Trophoblast cell (in vitro differentiated cells and primary cell): Measurements from ENCODE around the gene MFSD2A.

Source experiments
- DNase-seq, 2 donors: peaks; one replicate each; pipeline ENCODE4 v3.0.0-alpha.2; 2016
- H2AFZ ChIP-seq: 2 replicates; pipeline ENCODE4 v1.6.1; 2013; ENCODE audit warnings: low read length, moderate library complexity, mild to moderate bottlenecking; ENCODE audit not compliant: insufficient read depth, poor library complexity
- H2AK5ac ChIP-seq: 2 replicates; pipeline ENCODE4 v1.6.1; 2013; ENCODE audit warnings: mild to moderate bottlenecking, low read length
- H2BK120ac ChIP-seq: 2 replicates; pipeline ENCODE4 v1.6.1; 2013; ENCODE audit warnings: low read length, mild to moderate bottlenecking, moderate library complexity; ENCODE audit not compliant: insufficient read depth, poor library complexity
- H2BK12ac ChIP-seq: 2 replicates; pipeline ENCODE4 v1.6.1; 2013; ENCODE audit warnings: mild to moderate bottlenecking, low read length, moderate library complexity
- H2BK5ac ChIP-seq: 2 replicates; pipeline ENCODE4 v1.6.1; 2013; ENCODE audit warnings: low read length, low read depth, moderate library complexity, mild to moderate bottlenecking; ENCODE audit not compliant: poor library complexity
- H3K14ac ChIP-seq: 2 replicates; pipeline ENCODE4 v1.6.1; 2013; ENCODE audit warnings: mild to moderate bottlenecking, low read length
- H3K18ac ChIP-seq: 2 replicates; pipeline ENCODE4 v1.6.1; 2013; ENCODE audit warnings: mild to moderate bottlenecking, low read length
- H3K23ac ChIP-seq: 2 replicates; pipeline ENCODE4 v1.6.1; 2013; ENCODE audit warnings: low read length
- H3K27ac ChIP-seq: 2 replicates; pipeline ENCODE4 v1.5.1; 2013; ENCODE audit warnings: low read depth, mild to moderate bottlenecking, inconsistent platforms, low read length, moderate library complexity
- H3K27me3 ChIP-seq: 2 replicates; pipeline ENCODE4 v1.6.1; 2013; ENCODE audit warnings: inconsistent platforms, mild to moderate bottlenecking, low read length, moderate library complexity; ENCODE audit not compliant: insufficient read depth
- H3K36me3 ChIP-seq, 2 experiments: 1 replicate in 1 of 2; 2 replicates in 1 of 2; pipeline ENCODE4 v1.6.1; 2013; ENCODE audit warnings: low read length in 2 of 2, mild to moderate bottlenecking in 2 of 2, moderate library complexity in 1 of 2; ENCODE audit not compliant: insufficient read depth in 2 of 2, control insufficient read depth in 1 of 2
- H3K4ac ChIP-seq: 2 replicates; pipeline ENCODE4 v1.6.1; 2013; ENCODE audit warnings: low read depth, mild to moderate bottlenecking, low read length, moderate library complexity
- H3K4me1 ChIP-seq, 2 experiments: 1 replicate in 1 of 2; 2 replicates in 1 of 2; pipeline ENCODE4 v1.6.1; 2013; ENCODE audit warnings: low read length in 2 of 2, mild to moderate bottlenecking in 2 of 2, moderate library complexity in 1 of 2; ENCODE audit not compliant: insufficient read depth in 2 of 2, control insufficient read depth in 1 of 2
- H3K4me2 ChIP-seq: 2 replicates; pipeline ENCODE4 v1.6.1; 2013; ENCODE audit warnings: inconsistent platforms, mild to moderate bottlenecking, low read length, moderate library complexity
- H3K4me3 ChIP-seq: 2 replicates; pipeline ENCODE4 v1.5.1; 2013; ENCODE audit warnings: mild to moderate bottlenecking, low read depth, low read length, inconsistent platforms
- H3K79me1 ChIP-seq: one replicate; pipeline ENCODE4 v1.6.1; 2013; ENCODE audit warnings: low read length
- H3K79me2 ChIP-seq: 2 replicates; pipeline ENCODE4 v1.6.1; 2013; ENCODE audit warnings: low read length, mild to moderate bottlenecking; ENCODE audit not compliant: control insufficient read depth, insufficient read depth, poor library complexity
- H3K9ac ChIP-seq: 2 replicates; pipeline ENCODE4 v1.6.1; 2013; ENCODE audit warnings: mild to moderate bottlenecking, low read length
- H3K9me3 ChIP-seq: 2 replicates; pipeline ENCODE4 v1.6.1; 2013; ENCODE audit warnings: low read depth, mild to moderate bottlenecking, control low read depth, inconsistent platforms, low read length; ENCODE audit not compliant: insufficient read depth
- H4K12ac ChIP-seq: 2 replicates; pipeline ENCODE4 v1.6.1; 2013; ENCODE audit warnings: low read depth, mild to moderate bottlenecking, low read length, moderate library complexity
- H4K8ac ChIP-seq: 2 replicates; pipeline ENCODE4 v1.6.1; 2013; ENCODE audit warnings: low read depth, mild to moderate bottlenecking, low read length, moderate library complexity
- H4K91ac ChIP-seq: one replicate; pipeline ENCODE4 v1.6.1; 2013; ENCODE audit warnings: low read depth, mild to moderate bottlenecking, low read length, moderate library complexity
- WGBS: extraction: QIAGEN DNeasy Blood & Tissue Kit; methylation state at CpG from one replicate; pipeline ENCODE4 v1.1.7; 2013; ENCODE audit warnings: missing lambda C conversion rate; ENCODE audit not compliant: insufficient read length, insufficient coverage; ENCODE audit errors: extremely low coverage; 5-methylcytosine and 5-hydroxymethylcytosine counted together

Gene MFSD2A

DNA sequence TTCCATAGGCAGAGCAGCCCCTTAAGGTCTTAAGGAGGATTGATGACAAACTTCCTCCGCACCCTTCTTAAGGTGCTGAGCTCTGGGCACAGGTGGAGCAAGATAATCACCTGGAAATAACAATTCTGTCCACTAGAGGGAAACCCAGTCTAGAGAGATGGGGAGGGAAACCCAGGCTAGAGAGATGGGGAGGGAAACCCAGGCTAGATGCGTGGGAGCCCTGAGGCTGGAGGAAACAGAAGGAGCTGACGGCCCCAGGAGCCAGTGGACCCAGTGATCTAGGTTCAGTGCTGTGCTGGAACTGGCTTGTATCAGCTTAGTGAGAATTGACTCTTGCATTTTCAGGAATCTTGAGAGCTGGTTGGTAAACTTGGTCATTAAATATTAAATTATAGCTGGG is 35.4 kb upstream of the MFSD2A start:
- no peak overlapping the region for H3K27ac ChIP-seq
- no peaks in the 10 kb centered on the region for H3K79me1 ChIP-seq
- H3K18ac ChIP-seq = no peak overlapping the region
- no peaks in the 10 kb centered on the region for H3K9me3 ChIP-seq
- DNase-seq = peak; percentile 66 to 93
- no peak overlapping the region for H2BK120ac ChIP-seq
- H3K79me2 ChIP-seq = no peaks in the 10 kb centered on the region
- H3K4me1 ChIP-seq = no peaks in the 10 kb centered on the region
- H4K12ac ChIP-seq = no peak overlapping the region
- H3K27me3 ChIP-seq = peaks cover 14% of the 10 kb centered on the region
- H2AK5ac ChIP-seq = no peak overlapping the region
- H3K23ac ChIP-seq = no peak overlapping the region
- no peak overlapping the region for H2BK5ac ChIP-seq
- no peak overlapping the region for H2BK12ac ChIP-seq
- no CpG with 5 or more reads among the region's 3 CpGs for WGBS
- no peak overlapping the region for H4K91ac ChIP-seq
- no peak overlapping the region for H3K14ac ChIP-seq
- H3K36me3 ChIP-seq = no peaks in the 10 kb centered on the region
- H3K9ac ChIP-seq = no peak overlapping the region
- no peak overlapping the region for H2AFZ ChIP-seq
- no peak overlapping the region for H3K4me2 ChIP-seq
- no peak overlapping the region for H3K4ac ChIP-seq
- no peak overlapping the region for H4K8ac ChIP-seq
- no peak overlapping the region for H3K4me3 ChIP-seq

GRCh38 chr1:39922251-39922688 is 32.7 kb upstream of the MFSD2A start:
- Histone ChIP-seq H3K27ac (no peak overlapping the region), H3K9me3 (no peaks in the 10 kb centered on the region), H4K91ac (no peak overlapping the region), H3K4ac (no peak overlapping the region), H3K4me3 (no peak overlapping the region), H3K4me2 (no peak overlapping the region), H3K79me2 (no peaks in the 10 kb centered on the region), H2BK5ac (no peak overlapping the region), H3K79me1 (no peaks in the 10 kb centered on the region), H3K14ac (no peak overlapping the region), H3K18ac (no peak overlapping the region), H2BK12ac (no peak overlapping the region), H2AK5ac (no peak overlapping the region), H2BK120ac (no peak overlapping the region), H3K27me3 (peaks cover 14% of the 10 kb centered on the region), H3K4me1 (no peaks in the 10 kb centered on the region), H4K12ac (no peak overlapping the region), H3K23ac (no peak overlapping the region), H2AFZ (no peak overlapping the region), H3K9ac (no peak overlapping the region), H4K8ac (no peak overlapping the region), H3K36me3 (no peaks in the 10 kb centered on the region)
- no CpG with 5 or more reads among the region's 25 CpGs for WGBS
- DNase-seq = no peak

DNA sequence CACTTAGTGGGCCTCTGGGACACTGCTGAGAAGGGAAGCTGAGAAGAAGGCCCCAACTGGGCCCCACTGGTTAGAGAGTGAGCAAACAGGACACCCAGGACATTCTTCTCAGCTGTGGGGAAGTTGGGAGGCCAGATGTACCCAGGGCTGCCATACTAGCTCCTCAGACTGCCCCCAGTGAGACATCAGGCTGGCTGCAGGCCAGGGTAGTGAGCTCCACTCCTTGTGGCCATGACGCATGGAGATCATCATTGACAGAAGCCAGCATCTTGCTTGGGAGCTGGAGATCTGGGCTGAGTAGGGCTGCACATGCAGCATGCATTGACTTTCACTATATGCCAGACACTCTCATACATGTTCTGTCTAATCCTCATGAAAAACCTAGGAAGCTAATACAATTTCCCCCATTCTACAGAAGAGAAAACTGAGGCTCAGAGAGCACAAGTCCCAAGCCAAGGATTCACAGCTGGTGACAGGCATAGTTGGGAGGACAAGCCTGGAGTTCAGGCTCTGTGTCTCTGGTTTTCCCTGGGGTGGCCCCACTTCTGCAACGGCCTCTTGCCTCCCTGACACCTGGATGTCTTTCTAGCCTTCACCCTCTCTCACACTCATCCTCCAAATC is 29.1 kb upstream of the MFSD2A start:
- no peaks in the 10 kb centered on the region for H3K36me3 ChIP-seq
- no peak overlapping the region for H3K23ac ChIP-seq
- H4K91ac ChIP-seq = no peak overlapping the region
- H4K8ac ChIP-seq = no peak overlapping the region
- H2BK120ac ChIP-seq = no peak overlapping the region
- H2BK5ac ChIP-seq = no peak overlapping the region
- H3K27me3 ChIP-seq = peaks cover 14% of the 10 kb centered on the region
- H3K4me1 ChIP-seq = no peaks in the 10 kb centered on the region
- no peaks in the 10 kb centered on the region for H3K9me3 ChIP-seq
- H3K9ac ChIP-seq = no peak overlapping the region
- H3K18ac ChIP-seq = no peak overlapping the region
- no peak overlapping the region for H4K12ac ChIP-seq
- H3K79me1 ChIP-seq = no peaks in the 10 kb centered on the region
- no peak overlapping the region for H2BK12ac ChIP-seq
- DNase-seq = no peak
- H3K14ac ChIP-seq = no peak overlapping the region
- no peak overlapping the region for H3K4me2 ChIP-seq
- no peak overlapping the region for H3K4me3 ChIP-seq
- WGBS = no CpG with 5 or more reads among the region's 2 CpGs
- H2AK5ac ChIP-seq = no peak overlapping the region
- H3K79me2 ChIP-seq = no peaks in the 10 kb centered on the region
- H3K4ac ChIP-seq = no peak overlapping the region
- no peak overlapping the region for H2AFZ ChIP-seq
- no peak overlapping the region for H3K27ac ChIP-seq

GRCh38 chr1:39926343-39926793 is 28.6 kb upstream of the MFSD2A start:
- no peak overlapping the region for H2AK5ac ChIP-seq
- no peak overlapping the region for H3K14ac ChIP-seq
- H3K79me1 ChIP-seq = no peaks in the 10 kb centered on the region
- peaks cover 12% of the 10 kb centered on the region for H3K27me3 ChIP-seq
- H3K4me2 ChIP-seq = no peak overlapping the region
- H3K4me3 ChIP-seq = no peak overlapping the region
- no peak for DNase-seq
- no peak overlapping the region for H2AFZ ChIP-seq
- H3K9ac ChIP-seq = no peak overlapping the region
- no peaks in the 10 kb centered on the region for H3K79me2 ChIP-seq
- no peak overlapping the region for H4K91ac ChIP-seq
- WGBS = no CpG with 5 or more reads among the region's 6 CpGs
- no peak overlapping the region for H4K12ac ChIP-seq
- H3K9me3 ChIP-seq = no peaks in the 10 kb centered on the region
- no peaks in the 10 kb centered on the region for H3K36me3 ChIP-seq
- H3K23ac ChIP-seq = no peak overlapping the region
- H2BK12ac ChIP-seq = no peak overlapping the region
- no peak overlapping the region for H3K18ac ChIP-seq
- H2BK5ac ChIP-seq = no peak overlapping the region
- H3K27ac ChIP-seq = no peak overlapping the region
- H2BK120ac ChIP-seq = no peak overlapping the region
- H3K4ac ChIP-seq = no peak overlapping the region
- no peaks in the 10 kb centered on the region for H3K4me1 ChIP-seq
- H4K8ac ChIP-seq = no peak overlapping the region
